HG02970 (cell line): ENCODE data around the gene NBEA.

ENCODE experiments used
- ATAC-seq: cut with Tn5 transposase; IDR thresholded peaks from one replicate; pipeline ENCODE4 v1.9.1; 2021; ENCODE audit warnings: mild to moderate bottlenecking, moderate library complexity, moderate number of reproducible peaks; ENCODE audit not compliant: unreplicated experiment, low FRiP score

The NBEA gene

GRCh38 chr13:35496761-35497386 lies 554.8 kb downstream of the NBEA start:
- ATAC-seq = no peak

- no peak for ATAC-seq
Measured at GRCh38 chr13:35498231-35498630, 556.2 kb downstream of the NBEA start.

GRCh38 chr13:35499196-35499662 lies 557.2 kb downstream of the NBEA start:
- no peak for ATAC-seq

- ATAC-seq = no peak
Measured at GRCh38 chr13:35499676-35500075, 557.6 kb downstream of the NBEA start.

GRCh38 chr13:35500144-35500543 lies 558.1 kb downstream of the NBEA start:
- ATAC-seq = no peak

GRCh38 chr13:35501661-35502235 lies 559.7 kb downstream of the NBEA start:
- no peak for ATAC-seq

- no peak for ATAC-seq
Measured at GRCh38 chr13:35502456-35502855, 560.4 kb downstream of the NBEA start.

- no peak for ATAC-seq
Measured at GRCh38 chr13:35512271-35512920, 570.3 kb downstream of the NBEA start.

GRCh38 chr13:35514061-35514477 lies 572.0 kb downstream of the NBEA start:
- ATAC-seq = no peak

- ATAC-seq = no peak
Measured at GRCh38 chr13:35514801-35515502, 572.9 kb downstream of the NBEA start.

GRCh38 chr13:35518337-35518946 lies 576.4 kb downstream of the NBEA start:
- ATAC-seq = no peak

- ATAC-seq = no peak
Measured at GRCh38 chr13:35524171-35524570, 582.1 kb downstream of the NBEA start.

- ATAC-seq = no peak
Measured at GRCh38 chr13:35526577-35526976, 584.5 kb downstream of the NBEA start.

- no peak for ATAC-seq
Measured at GRCh38 chr13:35527451-35527850, 585.4 kb downstream of the NBEA start.

GRCh38 chr13:35530147-35530546 lies 588.1 kb downstream of the NBEA start:
- no peak for ATAC-seq

- ATAC-seq = no peak
Measured at GRCh38 chr13:35530581-35530980, 588.5 kb downstream of the NBEA start.

- no peak for ATAC-seq
Measured at GRCh38 chr13:35531526-35531925, 589.5 kb downstream of the NBEA start.

- no peak for ATAC-seq
Measured at GRCh38 chr13:35534343-35534742, 592.3 kb downstream of the NBEA start.

- no peak for ATAC-seq
Measured at GRCh38 chr13:35548790-35549189, 606.7 kb downstream of the NBEA start.

GRCh38 chr13:35549481-35549880 lies 607.4 kb downstream of the NBEA start:
- no peak for ATAC-seq
